Astrocyte (in vitro differentiated cells and primary cell): ENCODE results near the gene MEAK7. TPM values are rescaled to one million over a fixed set of nuclear protein-coding genes. Genes with fewer than 3 reads are reported as not detected.

Source experiments
- DNase-seq: peaks from one replicate; pipeline ENCODE4 v3.0.0-alpha.2; 2010; ENCODE audit warnings: low read depth
- FAIRE-seq: peaks from 2 replicates; lab custom pipeline; 2011; peaks lifted over from hg19 to GRCh38; lab: Jason Lieb, UNC
- H2AFZ ChIP-seq: 2 replicates; pipeline ENCODE4 v1.6.0; 2012; ENCODE audit warnings: low read depth, low read length, inconsistent platforms
- H3K27ac ChIP-seq: 2 replicates; pipeline ENCODE4 v1.5.1; 2011; ENCODE audit warnings: low read depth, low read length, inconsistent platforms
- H3K27me3 ChIP-seq: 2 replicates; pipeline ENCODE4 v1.6.0; 2011; ENCODE audit warnings: low read length, inconsistent platforms; ENCODE audit not compliant: insufficient read depth
- H3K36me3 ChIP-seq: 2 replicates; pipeline ENCODE4 v1.5.1; 2011; ENCODE audit warnings: low read length, inconsistent platforms; ENCODE audit not compliant: insufficient read depth
- H3K4me1 ChIP-seq: 2 replicates; pipeline ENCODE4 v1.5.1; 2011; ENCODE audit warnings: low read length, inconsistent platforms; ENCODE audit not compliant: insufficient read depth
- H3K4me2 ChIP-seq: 2 replicates; pipeline ENCODE4 v1.6.0; 2012; ENCODE audit warnings: low read length, inconsistent platforms
- H3K4me3 ChIP-seq: 2 replicates; pipeline ENCODE4 v1.5.1; 2011; ENCODE audit warnings: low read depth, mild to moderate bottlenecking, low read length, inconsistent platforms; ENCODE audit not compliant: insufficient read depth
- H3K79me2 ChIP-seq: 2 replicates; pipeline ENCODE4 v1.6.0; 2012; ENCODE audit warnings: mild to moderate bottlenecking, low read length, inconsistent platforms; ENCODE audit not compliant: insufficient read depth
- H3K9ac ChIP-seq: 2 replicates; pipeline ENCODE4 v1.6.0; 2012; ENCODE audit warnings: mild to moderate bottlenecking, low read length, inconsistent platforms
- H3K9me3 ChIP-seq: 2 replicates; pipeline ENCODE4 v1.5.1; 2012; ENCODE audit warnings: low read depth, mild to moderate bottlenecking, low read length, inconsistent platforms; ENCODE audit not compliant: insufficient read depth
- H4K20me1 ChIP-seq: 2 replicates; pipeline ENCODE4 v1.6.0; 2012; ENCODE audit warnings: low read length, inconsistent platforms; ENCODE audit not compliant: insufficient read depth
- H3K27ac Mint-ChIP-seq: one replicate; pipeline ENCODE4 v1.8.0; 2021; ENCODE audit warnings: mild to moderate bottlenecking, mixed read lengths; ENCODE audit not compliant: unreplicated experiment
- H3K27me3 Mint-ChIP-seq: one replicate; pipeline ENCODE4 v1.8.0; 2021; ENCODE audit warnings: low read depth, mixed read lengths; ENCODE audit not compliant: unreplicated experiment
- H3K36me3 Mint-ChIP-seq: one replicate; pipeline ENCODE4 v1.8.0; 2021; ENCODE audit warnings: low read depth, mixed read lengths; ENCODE audit not compliant: unreplicated experiment
- H3K4me1 Mint-ChIP-seq: one replicate; pipeline ENCODE4 v1.8.0; 2021; ENCODE audit warnings: low read depth, mixed read lengths; ENCODE audit not compliant: unreplicated experiment
- H3K4me3 Mint-ChIP-seq: one replicate; pipeline ENCODE4 v1.8.0; 2021; ENCODE audit warnings: mild to moderate bottlenecking, moderate library complexity, mixed read lengths; ENCODE audit not compliant: unreplicated experiment
- H3K9me3 Mint-ChIP-seq: one replicate; pipeline ENCODE4 v1.8.0; 2021; ENCODE audit warnings: mild to moderate bottlenecking, mixed read lengths; ENCODE audit not compliant: unreplicated experiment
- EZH2 ChIP-seq: IDR thresholded peaks from 2 replicates; pipeline ENCODE4 v1.6.1; 2012; ENCODE audit warnings: mild to moderate bottlenecking, low read length, inconsistent platforms; ENCODE audit not compliant: insufficient read depth
- total RNA-seq: library from RNA; stranded (reverse); gene quantifications from 2 replicates; pipeline ENCODE4 v1.2.1, GENCODE V29; 2021
- TF ChIP-seq, protein P1 (sequence below): IDR thresholded peaks from 2 replicates; pipeline ENCODE4 v1.5.1; 2011; ENCODE audit warnings: low read depth, mild to moderate bottlenecking, inconsistent platforms, low read length, moderate library complexity; ENCODE audit not compliant: insufficient read depth

The MEAK7 gene
- total RNA-seq, 1 donor from 2014 or later = 41.3 TPM

DNA sequence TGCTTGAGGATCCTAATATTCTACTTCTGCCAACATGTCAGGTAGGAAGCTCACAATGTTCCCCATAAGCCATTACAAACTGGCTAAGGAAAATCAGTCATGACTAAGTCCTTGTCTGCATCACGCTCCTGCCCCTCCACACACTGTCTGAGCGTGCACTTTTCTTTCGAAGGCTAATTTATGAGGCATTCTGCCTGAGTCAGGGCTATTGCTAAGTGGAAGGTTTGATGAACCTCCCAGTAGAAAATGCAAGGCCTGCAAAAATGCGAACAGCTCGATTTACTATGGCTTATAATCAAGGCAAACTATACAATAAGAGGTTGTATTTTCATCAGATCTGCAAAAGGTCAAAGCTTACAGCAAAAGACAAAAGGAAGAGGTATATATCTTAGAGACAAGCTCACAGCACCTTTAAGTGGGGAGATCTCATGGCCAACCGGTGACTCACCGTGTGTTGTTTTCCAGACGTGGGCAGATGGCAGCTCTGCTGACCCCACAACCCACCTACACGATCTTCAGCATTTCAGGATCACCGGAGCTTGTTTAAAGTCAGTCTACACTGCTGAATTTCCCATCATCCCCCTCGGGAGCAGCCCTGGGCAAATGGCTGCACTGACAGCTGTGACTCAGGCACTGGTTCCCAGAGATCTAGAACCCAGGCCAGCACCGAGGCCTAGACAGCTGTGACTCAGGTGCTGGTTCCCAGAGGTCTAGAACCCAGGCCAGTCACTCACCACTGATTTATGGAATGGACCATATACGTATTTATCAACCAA lies 26.1 kb downstream of the MEAK7 start:
- Histone ChIP-seq H3K9me3 (no peaks in the 10 kb centered on the region), H3K4me2 (peak overlapping the region; percentile 38), H2AFZ (no peak overlapping the region), H3K36me3 (peaks cover 3% of the 10 kb centered on the region), H4K20me1 (peaks cover 46% of the 10 kb centered on the region), H3K9ac (peak overlapping the region; percentile 0), H3K27me3 (no peaks in the 10 kb centered on the region), H3K4me3 (no peak overlapping the region), H3K27ac (peak overlapping the region; percentile 80), H3K79me2 (no peaks in the 10 kb centered on the region), H3K4me1 (peaks cover 8% of the 10 kb centered on the region)
- H3K27me3 Mint-ChIP-seq = no peaks in the 10 kb centered on the region
- TF ChIP-seq, protein P1, sequence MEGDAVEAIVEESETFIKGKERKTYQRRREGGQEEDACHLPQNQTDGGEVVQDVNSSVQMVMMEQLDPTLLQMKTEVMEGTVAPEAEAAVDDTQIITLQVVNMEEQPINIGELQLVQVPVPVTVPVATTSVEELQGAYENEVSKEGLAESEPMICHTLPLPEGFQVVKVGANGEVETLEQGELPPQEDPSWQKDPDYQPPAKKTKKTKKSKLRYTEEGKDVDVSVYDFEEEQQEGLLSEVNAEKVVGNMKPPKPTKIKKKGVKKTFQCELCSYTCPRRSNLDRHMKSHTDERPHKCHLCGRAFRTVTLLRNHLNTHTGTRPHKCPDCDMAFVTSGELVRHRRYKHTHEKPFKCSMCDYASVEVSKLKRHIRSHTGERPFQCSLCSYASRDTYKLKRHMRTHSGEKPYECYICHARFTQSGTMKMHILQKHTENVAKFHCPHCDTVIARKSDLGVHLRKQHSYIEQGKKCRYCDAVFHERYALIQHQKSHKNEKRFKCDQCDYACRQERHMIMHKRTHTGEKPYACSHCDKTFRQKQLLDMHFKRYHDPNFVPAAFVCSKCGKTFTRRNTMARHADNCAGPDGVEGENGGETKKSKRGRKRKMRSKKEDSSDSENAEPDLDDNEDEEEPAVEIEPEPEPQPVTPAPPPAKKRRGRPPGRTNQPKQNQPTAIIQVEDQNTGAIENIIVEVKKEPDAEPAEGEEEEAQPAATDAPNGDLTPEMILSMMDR = no peak
- no peak for TF ChIP-seq EZH2
- H3K27ac Mint-ChIP-seq = peak overlapping the region; percentile 84
- DNase-seq (peak; percentile 82), FAIRE-seq (peak; percentile 55)
- H3K36me3 Mint-ChIP-seq = peaks cover 19% of the 10 kb centered on the region
- no peak overlapping the region for H3K4me3 Mint-ChIP-seq
- H3K4me1 Mint-ChIP-seq = peaks cover 23% of the 10 kb centered on the region
- H3K9me3 Mint-ChIP-seq = no peaks in the 10 kb centered on the region

DNA sequence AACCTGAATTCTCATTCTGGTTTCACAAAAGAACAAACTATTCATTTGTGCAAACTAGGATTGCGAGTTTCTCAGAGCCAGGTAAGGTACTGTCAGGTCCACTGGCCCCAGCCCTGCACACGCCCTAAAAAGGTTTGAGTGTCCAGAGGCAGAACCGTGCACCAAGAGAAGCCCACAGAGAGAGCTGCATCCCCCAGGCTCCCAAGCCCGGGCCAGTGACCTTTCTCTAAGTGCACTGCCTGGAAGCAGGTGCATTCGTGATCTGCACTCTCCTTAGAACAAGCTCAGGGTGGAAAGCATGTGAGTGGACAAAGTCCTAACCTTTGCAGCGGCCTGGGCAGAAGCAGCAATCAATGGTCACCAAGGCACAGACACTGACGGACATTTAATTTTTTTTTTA lies 26.8 kb downstream of the MEAK7 start:
- FAIRE-seq (no peak), DNase-seq (no peak)
- Mint-ChIP-seq H3K4me1 (peaks cover 23% of the 10 kb centered on the region), H3K9me3 (no peaks in the 10 kb centered on the region), H3K36me3 (peaks cover 19% of the 10 kb centered on the region), H3K27me3 (no peaks in the 10 kb centered on the region), H3K27ac (no peak overlapping the region), H3K4me3 (no peak overlapping the region)
- Histone ChIP-seq H4K20me1 (peaks cover 42% of the 10 kb centered on the region), H3K27me3 (no peaks in the 10 kb centered on the region), H3K4me1 (peaks cover 8% of the 10 kb centered on the region), H3K27ac (peak overlapping the region; percentile 80), H3K4me2 (peak overlapping the region; percentile 38), H3K4me3 (no peak overlapping the region), H3K9me3 (no peaks in the 10 kb centered on the region), H3K79me2 (peaks cover 2% of the 10 kb centered on the region), H3K36me3 (no peaks in the 10 kb centered on the region), H3K9ac (no peak overlapping the region), H2AFZ (no peak overlapping the region)
- TF ChIP-seq, protein P1 = no peak
- no peak for TF ChIP-seq EZH2

DNA sequence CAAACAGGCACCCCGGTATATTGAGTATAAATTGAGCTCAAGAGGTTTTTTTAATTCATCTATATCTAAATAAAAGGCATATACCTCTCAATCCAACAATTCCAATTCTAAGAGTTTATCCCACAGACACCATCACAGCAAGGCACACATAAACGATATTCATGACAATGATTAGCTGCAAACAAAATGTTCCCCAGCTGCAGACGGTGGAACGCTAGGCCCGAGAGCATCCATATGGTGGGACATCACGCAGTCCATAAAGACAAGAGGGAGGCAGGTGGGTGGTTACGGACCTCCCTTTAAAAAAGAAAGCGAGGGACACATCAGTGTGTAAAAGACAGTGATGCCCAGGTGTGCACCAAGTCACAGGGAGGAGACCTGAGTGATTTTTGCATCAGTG lies 28.1 kb downstream of the MEAK7 start:
- no peak overlapping the region for H3K4me3 Mint-ChIP-seq
- H3K4me3 ChIP-seq = no peak overlapping the region
- DNase-seq = no peak
- no peak for FAIRE-seq
- peaks cover 46% of the 10 kb centered on the region for H4K20me1 ChIP-seq
- H3K9me3 ChIP-seq = no peaks in the 10 kb centered on the region
- peaks cover 23% of the 10 kb centered on the region for H3K36me3 Mint-ChIP-seq
- peaks cover 8% of the 10 kb centered on the region for H3K4me1 ChIP-seq
- peaks cover 8% of the 10 kb centered on the region for H3K79me2 ChIP-seq
- peaks cover 23% of the 10 kb centered on the region for H3K4me1 Mint-ChIP-seq
- no peaks in the 10 kb centered on the region for H3K27me3 Mint-ChIP-seq
- no peak overlapping the region for H3K27ac ChIP-seq
- TF ChIP-seq, protein P1 = no peak
- no peak for TF ChIP-seq EZH2
- no peaks in the 10 kb centered on the region for H3K27me3 ChIP-seq
- H3K27ac Mint-ChIP-seq = no peak overlapping the region
- no peaks in the 10 kb centered on the region for H3K9me3 Mint-ChIP-seq
- no peak overlapping the region for H3K4me2 ChIP-seq
- no peak overlapping the region for H2AFZ ChIP-seq
- H3K9ac ChIP-seq = no peak overlapping the region
- no peaks in the 10 kb centered on the region for H3K36me3 ChIP-seq
